HFF-Myc (cell line): Measurements from ENCODE around the gene COL18A1.

Experiments
- DNase-seq: peaks from one replicate; pipeline ENCODE4 v3.0.0-alpha.2; 2011; ENCODE audit warnings: low read depth; ENCODE audit errors: extremely low read depth
- H3K4me3 ChIP-seq: replicated peaks from 2 replicates; pipeline ENCODE4 v1.5.1; 2011; ENCODE audit warnings: low read depth, mild to moderate bottlenecking, control low read depth, low read length
- CTCF ChIP-seq: IDR thresholded peaks from 2 replicates; pipeline ENCODE4 v1.5.1; 2012; ENCODE audit warnings: mild to moderate bottlenecking, low read depth, low read length, control low read depth; ENCODE audit errors: missing control alignments

The COL18A1 gene

DNA sequence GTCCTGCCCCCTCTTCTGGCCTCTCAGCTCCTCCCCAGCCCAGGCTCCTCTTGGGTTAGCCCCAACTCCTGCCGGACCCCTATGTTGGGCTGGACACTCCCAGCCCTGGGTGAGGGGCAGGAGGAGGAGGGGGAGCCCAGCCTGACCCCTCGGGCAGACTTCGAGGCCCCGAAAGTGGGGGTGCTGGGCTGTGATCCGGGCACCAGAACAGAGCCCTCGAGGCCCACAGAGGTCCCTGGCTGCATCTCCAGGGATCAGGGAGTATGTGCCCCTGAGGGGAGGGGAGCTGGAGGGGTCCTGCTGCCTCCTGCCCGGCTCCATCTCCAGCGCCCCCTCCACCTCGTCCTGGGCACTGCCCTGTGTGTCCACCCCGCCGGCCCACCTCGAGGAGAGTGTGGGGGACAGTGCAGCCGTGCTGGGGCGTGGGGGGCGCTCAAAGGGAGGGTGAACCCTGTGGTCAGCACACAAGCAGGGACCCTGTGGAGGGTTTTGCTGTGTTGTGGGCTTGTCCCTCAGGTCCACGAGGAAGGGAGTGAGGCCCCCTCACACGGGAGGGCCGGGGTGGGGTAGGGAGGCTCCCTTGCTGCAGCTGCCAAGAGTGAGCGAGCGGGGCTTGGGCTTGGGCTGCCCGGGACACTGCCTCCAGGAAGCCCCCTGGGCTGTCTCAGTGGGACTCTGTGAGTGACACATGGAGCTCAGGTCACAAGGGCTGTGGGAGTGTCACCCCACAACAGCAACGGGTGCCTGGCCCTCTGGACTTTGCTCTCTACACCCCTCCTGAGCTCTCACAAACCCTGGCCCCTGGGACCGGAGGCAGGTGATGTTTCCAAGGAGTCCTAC is 54.4 kb downstream of the COL18A1 start:
- H3K4me3 ChIP-seq: no peak overlapping the region
- no peak for TF ChIP-seq CTCF
- no peak for DNase-seq

GRCh38 chr21:45460011-45460565 is 55.1 kb downstream of the COL18A1 start:
- H3K4me3 ChIP-seq: no peak overlapping the region
- TF ChIP-seq CTCF: no peak
- no peak for DNase-seq

DNA sequence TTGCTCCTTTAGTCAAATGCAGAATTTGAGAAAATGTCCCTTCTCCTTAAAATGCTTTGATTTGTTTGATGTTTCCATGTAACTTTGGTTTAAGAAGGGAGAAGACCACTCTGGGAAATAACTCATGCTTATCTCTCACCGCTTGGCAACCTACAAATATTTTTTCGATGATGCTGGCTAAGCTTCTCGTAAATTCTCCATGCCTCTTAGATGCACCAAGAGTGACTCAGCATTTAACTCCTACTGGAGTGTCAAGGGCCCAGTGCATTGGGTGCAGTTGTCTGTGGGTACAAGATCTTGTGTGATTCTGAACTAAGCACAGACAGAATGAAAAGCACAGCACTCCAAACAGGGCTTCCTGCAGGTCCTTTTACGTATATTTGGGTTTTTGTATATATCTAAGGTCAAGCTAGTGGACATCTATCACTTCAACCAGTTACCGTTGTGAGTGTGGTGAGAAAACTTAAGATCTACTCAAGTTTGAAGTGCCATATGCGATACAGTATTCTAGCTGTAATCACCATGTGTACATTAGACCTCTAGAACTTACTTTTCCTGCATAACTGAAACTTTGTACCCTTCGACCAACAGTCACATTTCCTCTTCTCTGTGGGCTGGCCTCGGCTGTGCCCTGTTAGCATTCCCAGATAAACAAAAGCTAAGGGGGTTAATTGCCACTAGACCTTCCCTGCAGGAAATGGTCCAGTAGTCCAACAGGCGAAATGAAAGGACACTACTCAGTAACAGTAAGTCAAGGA is 55.8 kb downstream of the COL18A1 start:
- TF ChIP-seq CTCF: no peak
- no peak overlapping the region for H3K4me3 ChIP-seq
- peak; percentile 43 for DNase-seq

DNA sequence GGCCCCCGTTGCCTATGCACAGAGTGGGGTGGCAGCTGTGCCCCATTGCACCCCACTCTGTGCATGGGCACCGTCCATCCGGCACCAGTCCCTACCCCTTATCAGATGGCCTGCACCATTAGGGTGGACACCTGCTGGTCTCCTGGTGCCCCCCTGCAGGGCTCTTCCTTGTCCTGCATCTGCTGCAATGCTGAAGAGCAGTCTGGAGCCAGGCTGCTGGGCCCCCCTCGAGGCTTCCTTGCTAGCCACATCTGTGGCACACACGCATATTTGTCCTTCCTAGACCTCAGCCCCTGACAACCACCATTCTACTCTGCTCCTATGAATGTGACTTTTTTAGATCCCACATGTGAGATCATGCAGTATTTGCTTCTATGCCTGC is 56.4 kb downstream of the COL18A1 start:
- H3K4me3 ChIP-seq: no peak overlapping the region
- TF ChIP-seq CTCF: no peak
- no peak for DNase-seq

DNA sequence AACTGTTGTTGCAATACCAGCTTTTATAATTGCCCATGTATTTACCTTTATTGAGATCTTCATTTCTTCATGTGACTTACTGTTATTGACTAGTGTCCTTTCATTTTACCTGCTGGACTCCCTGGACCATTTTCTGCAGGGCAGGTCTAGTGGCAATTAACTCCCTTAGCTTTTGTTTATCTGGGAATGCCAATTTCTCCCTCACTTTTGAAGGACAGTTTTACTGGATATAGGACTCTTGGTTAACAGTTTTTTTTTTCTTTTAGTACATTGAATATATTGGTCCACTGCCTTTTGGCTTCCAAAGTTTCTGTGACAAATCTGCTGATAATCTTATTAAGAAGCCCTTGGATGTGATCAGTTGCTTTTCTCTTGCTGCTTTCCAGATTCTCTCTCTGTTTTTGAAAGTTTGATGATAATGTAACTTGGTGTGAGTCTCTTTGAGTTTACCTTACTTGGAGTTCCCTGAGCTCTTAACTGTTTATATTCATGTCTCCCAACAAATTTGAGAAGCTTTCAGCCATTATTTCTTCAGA is 56.9 kb downstream of the COL18A1 start:
- no peak for DNase-seq
- no peak for TF ChIP-seq CTCF
- H3K4me3 ChIP-seq: no peak overlapping the region

- no peak for TF ChIP-seq CTCF
- no peak for DNase-seq
- H3K4me3 ChIP-seq: no peak overlapping the region
These were observed 58.9 kb downstream of the COL18A1 start for GRCh38 chr21:45463871-45464270.
